Amniotic epithelial cell (primary cell): Measurements from ENCODE around the gene ADPRM.
A peak's percentile ranks its signal among the peaks of the same experiment; 100 is the strongest.
"Not testable (repeated sequence)": the region's sequence is repeated elsewhere in the genome, so short reads cannot be mapped to it uniquely, and the experiment has no call there.

Experiments
- DNase-seq: peaks from one replicate; pipeline ENCODE4 v3.0.0-alpha.2; 2010; ENCODE audit warnings: low read depth

ADPRM gene

GRCh38 chr17:10699856-10700255 is 2.5 kb downstream of the ADPRM start:
- DNase-seq = peak; percentile 30

GRCh38 chr17:10702574-10702973 is 5.2 kb downstream of the ADPRM start:
- DNase-seq = peak; percentile 59

DNA sequence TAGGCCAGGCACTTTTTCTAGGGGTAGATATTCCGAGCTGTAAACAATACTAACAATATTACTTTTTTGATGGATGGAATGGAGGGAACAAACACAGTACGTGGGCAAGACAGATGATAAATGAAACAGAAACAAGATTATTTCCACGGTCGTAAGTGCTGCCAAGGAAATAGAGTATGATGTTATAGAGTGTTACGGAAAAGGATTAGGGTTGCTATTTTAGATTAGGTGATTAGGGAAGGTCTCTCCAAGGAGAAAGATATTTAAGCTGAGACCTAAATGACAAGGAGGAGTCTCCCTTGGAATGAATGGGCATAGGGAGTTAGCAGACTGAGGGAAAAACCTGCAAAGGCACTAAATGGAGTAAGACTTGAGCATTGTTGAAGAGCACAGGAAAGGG is 8.3 kb downstream of the ADPRM start:
- DNase-seq = no peak

- peak; percentile 34 for DNase-seq
Measured at GRCh38 chr17:10713318-10713717, 15.9 kb downstream of the ADPRM start.

DNA sequence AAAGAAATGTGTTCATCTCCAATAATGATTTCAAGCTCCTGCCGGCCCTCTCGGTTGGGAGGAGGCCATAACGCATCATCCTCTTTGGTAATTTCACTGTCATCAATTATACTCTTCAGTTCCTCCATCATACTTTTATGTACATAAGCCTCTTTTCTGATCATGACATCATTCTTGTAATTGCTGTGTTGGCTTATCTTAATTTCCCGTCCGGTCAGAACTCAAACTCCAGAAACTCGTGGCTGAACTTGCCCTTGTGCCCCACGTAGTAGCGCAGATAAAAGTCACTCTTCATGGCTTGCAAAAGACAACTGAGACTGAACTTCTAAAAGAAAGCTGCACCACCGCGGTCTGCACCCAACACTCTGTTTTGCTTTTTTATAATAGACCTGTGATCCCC is 18.8 kb downstream of the ADPRM start:
- no peak for DNase-seq

DNA sequence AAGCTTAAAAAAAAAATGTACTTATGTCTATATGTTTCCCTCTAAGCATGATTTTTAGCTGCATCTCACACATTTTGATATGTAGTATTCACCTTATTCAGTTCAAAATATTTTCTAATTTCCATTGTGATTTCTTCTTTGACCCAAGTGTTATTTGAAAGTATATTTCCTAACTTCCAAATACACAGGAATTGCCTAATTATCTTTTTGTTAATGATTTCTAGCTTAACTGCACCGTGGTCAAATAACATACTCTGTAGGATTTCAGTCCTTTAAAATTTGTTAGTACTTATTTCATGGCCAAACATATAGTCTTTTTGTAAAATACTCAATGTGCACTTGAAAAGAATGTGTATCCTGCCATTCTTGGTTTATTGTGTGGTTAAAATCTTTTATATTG is 21.2 kb downstream of the ADPRM start:
- no peak for DNase-seq

DNA sequence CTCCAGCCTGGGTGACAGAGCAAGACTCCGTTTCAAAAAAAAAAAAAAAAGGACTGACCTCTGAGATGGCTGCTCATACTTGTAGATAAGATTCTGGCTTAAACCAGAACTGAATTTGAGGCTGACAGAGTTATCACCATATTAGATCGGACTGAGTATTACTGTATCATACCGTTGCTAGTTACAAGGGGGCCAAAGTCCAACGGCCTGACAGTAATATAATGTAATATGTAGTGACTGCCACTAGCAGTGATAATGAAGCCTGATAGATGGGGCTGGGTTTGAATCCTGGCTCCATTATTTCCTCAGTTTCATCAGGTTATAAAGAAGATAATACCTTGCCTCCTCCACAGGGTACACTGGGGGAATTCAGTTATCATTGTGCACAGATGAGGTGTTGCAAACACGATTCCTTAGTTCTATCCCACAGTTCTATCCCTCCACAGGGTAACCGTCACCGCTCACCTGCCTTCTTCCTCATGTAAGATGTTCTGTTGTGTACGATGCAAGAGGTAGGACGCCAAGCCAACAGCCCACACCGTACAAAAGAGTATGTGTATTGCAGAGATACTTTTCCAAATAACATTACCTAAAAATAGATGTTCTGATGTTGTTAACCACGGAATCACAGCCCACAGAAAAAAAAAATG is 27.3 kb downstream of the ADPRM start:
- DNase-seq = no peak

DNA sequence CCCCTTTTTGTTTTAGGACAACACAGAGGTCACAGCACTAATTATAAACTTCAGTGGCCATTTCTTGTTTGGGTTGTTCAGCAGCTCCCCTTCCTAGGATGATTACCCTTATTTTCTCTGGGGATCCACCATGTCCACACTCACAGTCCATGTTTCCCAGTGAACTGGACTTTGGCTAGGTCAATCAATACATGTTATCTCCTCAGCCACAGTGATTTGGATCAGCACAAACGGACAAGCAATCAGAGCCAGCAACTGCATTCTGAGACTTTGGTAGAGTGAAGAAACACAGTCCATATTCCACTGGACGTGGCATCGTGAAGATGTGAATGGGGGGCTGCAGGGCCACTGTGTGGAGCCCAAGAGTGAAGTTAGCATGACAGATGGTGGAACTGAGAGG is 27.9 kb downstream of the ADPRM start:
- DNase-seq = no peak

GRCh38 chr17:10726196-10726595 is 28.8 kb downstream of the ADPRM start:
- DNase-seq = no peak

- DNase-seq = peak; percentile 25
Measured at GRCh38 chr17:10727192-10727591, 29.8 kb downstream of the ADPRM start.

- no peak for DNase-seq
Measured at GRCh38 chr17:10728331-10728892, 31.0 kb downstream of the ADPRM start.

GRCh38 chr17:10729334-10730193 is 32.2 kb downstream of the ADPRM start, which contains the start of gene TMEM220:
TMEM220 (minus strand) TSS chr17:10730023; CDS start chr17:10729851, 172 bp downstream.
- peak; percentile 77 for DNase-seq

- not testable (repeated sequence) for DNase-seq
Measured at GRCh38 chr17:10730247-10730646, 32.9 kb downstream of the ADPRM start.

GRCh38 chr17:10731408-10731879 is 34.0 kb downstream of the ADPRM start:
- DNase-seq = no peak

DNA sequence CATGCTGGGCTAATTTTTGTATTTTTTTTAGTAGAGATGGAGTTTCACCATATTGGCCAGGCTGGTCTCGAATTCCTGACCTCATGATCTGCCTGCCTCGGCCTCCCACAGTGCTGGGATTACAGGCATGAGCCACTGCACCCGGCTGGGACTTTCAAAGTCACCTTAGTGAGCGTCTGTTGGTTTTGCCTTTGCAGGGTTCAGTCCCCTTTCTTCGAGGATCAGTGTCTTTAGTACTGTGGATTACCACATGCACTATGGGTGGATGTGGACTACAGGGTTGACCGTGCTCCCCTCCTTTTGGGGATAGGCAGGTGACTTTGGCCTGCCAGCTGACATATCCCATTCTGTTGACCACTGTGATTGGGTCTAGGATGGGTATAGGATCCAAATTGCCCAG is 34.7 kb downstream of the ADPRM start:
- DNase-seq = not testable (repeated sequence)

GRCh38 chr17:10733666-10734065 is 36.3 kb downstream of the ADPRM start:
- DNase-seq = no peak

GRCh38 chr17:10735251-10735650 is 37.9 kb downstream of the ADPRM start:
- no peak for DNase-seq

GRCh38 chr17:10735821-10736220 is 38.4 kb downstream of the ADPRM start:
- no peak for DNase-seq

DNA sequence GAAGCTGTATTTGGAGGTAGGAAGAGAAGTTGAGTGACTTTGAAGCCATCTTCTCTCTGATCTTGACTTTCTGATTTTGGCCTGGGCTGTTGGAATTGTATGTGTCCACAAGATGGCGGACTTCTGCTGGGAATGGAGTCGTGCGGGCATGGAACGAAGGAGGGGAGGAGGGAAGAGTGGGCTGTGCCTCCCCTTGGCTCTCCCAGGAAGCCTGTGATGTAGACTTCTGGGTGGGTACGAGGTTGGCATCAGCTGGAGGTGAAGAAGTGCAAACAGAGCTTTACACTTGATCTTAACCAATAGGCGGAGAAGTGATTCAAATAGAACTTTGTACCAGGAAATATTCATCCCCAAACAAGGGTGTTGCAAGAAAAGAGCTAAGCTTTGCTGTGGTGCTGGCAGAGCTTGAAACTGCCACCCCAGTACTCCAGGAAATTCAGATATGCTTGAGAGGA is 39.8 kb downstream of the ADPRM start:
- DNase-seq = peak; percentile 58

DNA sequence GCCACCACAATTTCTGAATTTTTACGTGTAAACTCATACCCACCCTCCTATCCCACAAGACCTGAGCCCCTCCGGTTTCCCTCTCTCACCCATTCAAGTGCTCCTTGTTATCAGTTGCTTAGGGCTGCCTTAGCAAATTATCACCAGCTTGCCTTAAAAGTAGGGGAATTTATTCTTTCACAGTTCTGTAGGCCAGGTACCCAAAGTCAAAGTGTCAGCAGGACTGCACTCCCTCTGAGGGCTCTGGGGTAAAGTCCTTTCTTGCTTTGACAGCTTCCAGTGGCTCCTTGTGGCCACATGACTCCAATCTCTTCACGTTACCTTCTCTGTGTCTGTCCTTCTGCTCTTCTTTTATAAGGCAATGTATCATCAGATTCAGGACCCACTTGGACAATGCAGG is 40.3 kb downstream of the ADPRM start:
- DNase-seq = no peak

GRCh38 chr17:10738521-10739258 is 41.3 kb downstream of the ADPRM start:
- DNase-seq = no peak

DNA sequence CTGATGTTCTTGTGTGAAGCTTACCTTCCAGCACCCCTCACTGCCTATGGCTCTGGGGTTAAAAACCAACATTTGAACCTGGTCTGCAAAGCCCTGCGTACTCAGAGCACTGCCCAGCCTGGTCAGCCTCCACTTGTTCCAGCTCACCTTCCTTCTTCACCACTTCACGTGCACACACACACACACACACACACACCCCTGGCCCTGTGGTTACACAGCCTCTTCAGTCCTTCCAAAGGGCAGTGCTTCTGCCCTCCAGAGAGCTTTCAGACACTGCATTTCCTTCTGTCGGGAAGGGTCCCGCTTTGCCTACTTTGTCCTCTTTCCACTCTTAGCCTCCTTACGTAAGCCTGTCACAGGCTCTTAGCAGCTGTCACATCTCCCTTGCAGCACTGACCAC is 42.0 kb downstream of the ADPRM start:
- DNase-seq = no peak
